Panc1 (cell line): Measurements from ENCODE around the gene ADARB2. TPM values are rescaled to one million over a fixed set of nuclear protein-coding genes. Genes with fewer than 3 reads are reported as not detected.

Source experiments
- ATAC-seq: fragments of 200-7000 bp; cut with Tn5 transposase; 2 replicates; pipeline ENCODE4 v1.9.1; 2020; ENCODE audit warnings: mild to moderate bottlenecking, moderate library complexity
- BruUV-seq: library from RNA; stranded (reverse); fragments of 400-500 nt; replicated peaks from 2 replicates; lab custom pipeline; 2021; lab: Mats Ljungman, UMichigan
- CTCF ChIA-PET: fragments of 300-600 bp; sonication (Branson Sonifier 250); formaldehyde crosslinking; loops from one replicate; lab custom pipeline; 2022; ENCODE audit warnings: antibody characterized with exemption; lab: Charles Lee
- POLR2A ChIA-PET: fragments of 300-600 bp; sonication (Branson Sonifier 250); formaldehyde crosslinking; loops from one replicate; lab custom pipeline; 2022; ENCODE audit warnings: antibody characterized with exemption; lab: Charles Lee
- DNase-seq: peaks from one replicate; pipeline ENCODE4 v3.0.0-alpha.2; 2010; ENCODE audit warnings: low read depth, low spot score
- H3K27ac ChIP-seq: 2 replicates; pipeline ENCODE4 v1.5.1; 2011; ENCODE audit warnings: mild to moderate bottlenecking, low read length, inconsistent platforms
- H3K27me3 ChIP-seq: fragments of 200-500 bp; sonication (Bioruptor generic); 2 replicates; pipeline ENCODE4 v1.6.0; 2014; ENCODE audit warnings: low read length, inconsistent platforms; ENCODE audit not compliant: control insufficient read depth, insufficient read depth
- H3K36me3 ChIP-seq: fragments of 200-500 bp; sonication (Bioruptor generic); 2 replicates; pipeline ENCODE4 v1.5.1; 2014; ENCODE audit warnings: inconsistent platforms, mild to moderate bottlenecking, low read length, moderate library complexity; ENCODE audit not compliant: control insufficient read depth, insufficient read depth
- H3K4me1 ChIP-seq: 2 replicates; pipeline ENCODE4 v1.5.1; 2011; ENCODE audit warnings: inconsistent platforms, mild to moderate bottlenecking, low read length, moderate library complexity; ENCODE audit not compliant: control insufficient read depth, insufficient read depth
- H3K4me3 ChIP-seq, 2 experiments: 2 replicates each; pipeline ENCODE4 v1.5.1; 2011 to 2012; ENCODE audit warnings: low read depth in 2 of 2, low read length in 2 of 2, mild to moderate bottlenecking in 2 of 2, inconsistent platforms in 1 of 2, moderate library complexity in 1 of 2
- H3K9me3 ChIP-seq: fragments of 200-500 bp; sonication (Bioruptor generic); 2 replicates; pipeline ENCODE4 v1.5.1; 2014; ENCODE audit warnings: low read depth, mild to moderate bottlenecking, inconsistent platforms, low read length, moderate library complexity; ENCODE audit not compliant: control insufficient read depth, insufficient read depth
- POLR2AphosphoS5 ChIP-seq: IDR thresholded peaks from 2 replicates; pipeline ENCODE4 v1.6.1; 2012; ENCODE audit warnings: mild to moderate bottlenecking, low read depth, low read length, moderate library complexity
- REST ChIP-seq, 2 experiments: IDR thresholded peaks; 2 replicates each; pipeline ENCODE4 v1.6.1; 2011 to 2012; ENCODE audit warnings: low read depth in 2 of 2, control low read depth in 1 of 2, low read length in 1 of 2, mild to moderate bottlenecking in 1 of 2, moderate library complexity in 1 of 2; ENCODE audit not compliant: insufficient read depth in 1 of 2
- SIN3A ChIP-seq: IDR thresholded peaks from 2 replicates; pipeline ENCODE4 v1.6.1; 2012; ENCODE audit warnings: low read depth, mild to moderate bottlenecking, low read length, moderate library complexity, borderline replicate concordance; ENCODE audit not compliant: insufficient read depth
- TCF7L2 ChIP-seq: IDR thresholded peaks from 2 replicates; pipeline ENCODE4 v1.6.1; 2011; ENCODE audit warnings: mild to moderate bottlenecking, low read depth, low read length, inconsistent platforms
- in situ Hi-C: cut with HindIII; loops from 2 replicates; pipeline ENCODE4 v1.10.0; 2016; ENCODE audit warnings: low sequenced_read_pairs, low pct_unique_long_range_greater_than_20kb
- intact Hi-C: fragments of 100-400 bp; cut with micrococcal nuclease; formaldehyde crosslinking; loops from one replicate; pipeline ENCODE4 v1.10.0; 2022; ENCODE audit not compliant: unreplicated experiment
- total RNA-seq: library from RNA; stranded (reverse); gene quantifications from one replicate; pipeline ENCODE4 v1.2.1, GENCODE V29; 2021; ENCODE audit not compliant: unreplicated experiment
- TF ChIP-seq, protein P1 (sequence below): fragments of 450-650 bp; IDR thresholded peaks from 2 replicates; pipeline ENCODE4 v1.5.1; 2017; ENCODE audit warnings: mild to moderate bottlenecking

Gene ADARB2
- total RNA-seq, 1 experiment from 2014 or later, result 0.31 TPM

DNA sequence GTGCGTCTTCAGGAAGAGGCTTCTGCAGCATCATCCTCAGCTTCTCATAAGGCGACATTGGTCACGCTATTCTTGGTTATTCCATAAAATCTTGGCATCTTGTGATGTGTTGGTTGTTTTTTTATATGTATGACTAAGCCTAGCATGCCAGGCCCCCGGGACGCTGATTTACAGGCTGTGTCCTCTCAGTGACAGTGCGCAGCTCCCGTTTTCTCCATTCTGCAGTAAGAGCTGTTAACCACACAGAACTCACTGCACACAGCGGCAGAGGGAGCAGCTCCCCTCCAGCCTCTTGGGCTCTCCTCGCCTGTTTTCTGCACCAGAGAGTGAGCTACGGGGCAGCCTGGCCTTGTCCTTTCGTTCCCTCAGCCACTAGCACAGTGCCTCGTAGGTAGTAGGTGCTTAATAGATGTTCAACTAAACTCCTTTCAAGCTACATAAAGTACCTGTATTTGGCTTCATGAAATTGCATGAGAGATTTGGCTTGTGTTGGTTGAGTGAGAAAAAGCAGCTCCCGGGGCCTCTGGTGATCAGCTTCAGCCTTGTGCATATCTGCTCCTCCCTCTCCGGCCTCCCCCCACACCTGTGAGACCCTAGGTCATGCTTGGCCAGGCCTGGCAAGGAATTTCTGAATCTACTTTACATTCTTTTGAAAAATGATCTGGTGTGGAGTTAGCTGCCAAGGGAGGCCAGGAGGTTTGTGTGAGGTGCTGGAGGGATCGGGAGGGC is 564.9 kb downstream of the ADARB2 start:
- no peak overlapping the region for H3K27ac ChIP-seq

GRCh38 chr10:1171586-1171985 is 565.7 kb downstream of the ADARB2 start:
- CTCF ChIA-PET, result no interaction called here
- H3K4me1 ChIP-seq, result no peaks in the 10 kb centered on the region
- intact Hi-C loops (no loop called here), in situ Hi-C loops (no loop called here)
- TF ChIP-seq SIN3A (no peak), POLR2AphosphoS5 (no peak), TCF7L2 (no peak), REST (IDR thresholded peaks at IDR 0.05; ENCODE audit: insufficient read depth in 1 of 2, low read depth in 2 of 2, low read length in 1 of 2) (no peak)
- TF ChIP-seq, protein P1, sequence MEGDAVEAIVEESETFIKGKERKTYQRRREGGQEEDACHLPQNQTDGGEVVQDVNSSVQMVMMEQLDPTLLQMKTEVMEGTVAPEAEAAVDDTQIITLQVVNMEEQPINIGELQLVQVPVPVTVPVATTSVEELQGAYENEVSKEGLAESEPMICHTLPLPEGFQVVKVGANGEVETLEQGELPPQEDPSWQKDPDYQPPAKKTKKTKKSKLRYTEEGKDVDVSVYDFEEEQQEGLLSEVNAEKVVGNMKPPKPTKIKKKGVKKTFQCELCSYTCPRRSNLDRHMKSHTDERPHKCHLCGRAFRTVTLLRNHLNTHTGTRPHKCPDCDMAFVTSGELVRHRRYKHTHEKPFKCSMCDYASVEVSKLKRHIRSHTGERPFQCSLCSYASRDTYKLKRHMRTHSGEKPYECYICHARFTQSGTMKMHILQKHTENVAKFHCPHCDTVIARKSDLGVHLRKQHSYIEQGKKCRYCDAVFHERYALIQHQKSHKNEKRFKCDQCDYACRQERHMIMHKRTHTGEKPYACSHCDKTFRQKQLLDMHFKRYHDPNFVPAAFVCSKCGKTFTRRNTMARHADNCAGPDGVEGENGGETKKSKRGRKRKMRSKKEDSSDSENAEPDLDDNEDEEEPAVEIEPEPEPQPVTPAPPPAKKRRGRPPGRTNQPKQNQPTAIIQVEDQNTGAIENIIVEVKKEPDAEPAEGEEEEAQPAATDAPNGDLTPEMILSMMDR, result no peak
- no peak for ATAC-seq
- POLR2A ChIA-PET, result no interaction called here
- no TSS peak for BruUV-seq
- no peaks in the 10 kb centered on the region for H3K9me3 ChIP-seq
- H3K27me3 ChIP-seq, result no peaks in the 10 kb centered on the region; the same call in 1 of the 2 replicates
- H3K4me3 ChIP-seq, result no peak overlapping the region
- DNase-seq, result no peak
- H3K27ac ChIP-seq, result no peak overlapping the region
- H3K36me3 ChIP-seq, result no peaks in the 10 kb centered on the region

More for the DNA sequence above, 564.9 kb downstream of the ADARB2 start:
- intact Hi-C loops (no loop called here), in situ Hi-C loops (no loop called here)
- BruUV-seq, result no TSS peak
- ATAC-seq, result no peak
- DNase-seq, result no peak
- H3K4me3 ChIP-seq, result no peak overlapping the region
- H3K9me3 ChIP-seq, result no peaks in the 10 kb centered on the region
- H3K4me1 ChIP-seq, result no peaks in the 10 kb centered on the region
- ChIA-PET CTCF (no interaction called here), POLR2A (no interaction called here)
- no peaks in the 10 kb centered on the region; the same call in 1 of the 2 replicates for H3K27me3 ChIP-seq
- no peaks in the 10 kb centered on the region for H3K36me3 ChIP-seq
- TF ChIP-seq POLR2AphosphoS5, result no peak
- TF ChIP-seq SIN3A, result no peak
- TF ChIP-seq REST (IDR thresholded peaks at IDR 0.05; ENCODE audit: insufficient read depth in 1 of 2, low read depth in 2 of 2, low read length in 1 of 2), result no peak
- TF ChIP-seq, protein P1, result no peak
- TF ChIP-seq TCF7L2, result no peak
